Activated naive CD8-positive, alpha-beta T cell treated with anti-CD3 and anti-CD28 coated beads, Interleukin-2, amount 10 ng/mL, durations not matched to agents 7 days and 5 days (primary cell): Measurements from ENCODE around the gene TRIM37. TPM values are rescaled to one million over a fixed set of nuclear protein-coding genes. Genes with fewer than 3 reads are reported as not detected.

ENCODE experiments used
- ATAC-seq: fragments of 150-1000 bp; cut with Tn5 transposase; one replicate; pipeline ENCODE4 v1.10.0; 2021; ENCODE audit warnings: low read depth, moderate library complexity
- POLR2A ChIA-PET: fragments of 350-600 bp; sonication (Branson Sonifier 250); formaldehyde crosslinking; loops from one replicate; lab custom pipeline; 2021; ENCODE audit warnings: antibody characterized with exemption; lab: Charles Lee
- DNase-seq: peaks from one replicate; pipeline ENCODE4 v3.0.0; 2021
- H3K27ac Mint-ChIP-seq: one replicate; pipeline ENCODE4 v1.8.0; 2022; ENCODE audit warnings: mild to moderate bottlenecking, mixed read lengths
- H3K27me3 Mint-ChIP-seq: one replicate; pipeline ENCODE4 v1.8.0; 2022; ENCODE audit warnings: mild to moderate bottlenecking, moderate library complexity, mixed read lengths
- H3K36me3 Mint-ChIP-seq: one replicate; pipeline ENCODE4 v1.8.0; 2021; ENCODE audit warnings: mild to moderate bottlenecking, mixed read lengths
- H3K4me1 Mint-ChIP-seq: one replicate; pipeline ENCODE4 v1.8.0; 2021; ENCODE audit warnings: mixed read lengths
- H3K4me3 Mint-ChIP-seq: one replicate; pipeline ENCODE4 v1.8.0; 2022; ENCODE audit warnings: mild to moderate bottlenecking, moderate library complexity, mixed read lengths
- H3K9me3 Mint-ChIP-seq: one replicate; pipeline ENCODE4 v1.8.0; 2021; ENCODE audit warnings: mixed read lengths
- total RNA-seq, 2 experiments: library from RNA; stranded (reverse); gene quantifications; one replicate each; pipeline ENCODE4 v1.2.3, GENCODE V29; 2021

The TRIM37 gene
- total RNA-seq, 2 experiments from 2014 or later = 25.1 to 25.5 TPM

DNA sequence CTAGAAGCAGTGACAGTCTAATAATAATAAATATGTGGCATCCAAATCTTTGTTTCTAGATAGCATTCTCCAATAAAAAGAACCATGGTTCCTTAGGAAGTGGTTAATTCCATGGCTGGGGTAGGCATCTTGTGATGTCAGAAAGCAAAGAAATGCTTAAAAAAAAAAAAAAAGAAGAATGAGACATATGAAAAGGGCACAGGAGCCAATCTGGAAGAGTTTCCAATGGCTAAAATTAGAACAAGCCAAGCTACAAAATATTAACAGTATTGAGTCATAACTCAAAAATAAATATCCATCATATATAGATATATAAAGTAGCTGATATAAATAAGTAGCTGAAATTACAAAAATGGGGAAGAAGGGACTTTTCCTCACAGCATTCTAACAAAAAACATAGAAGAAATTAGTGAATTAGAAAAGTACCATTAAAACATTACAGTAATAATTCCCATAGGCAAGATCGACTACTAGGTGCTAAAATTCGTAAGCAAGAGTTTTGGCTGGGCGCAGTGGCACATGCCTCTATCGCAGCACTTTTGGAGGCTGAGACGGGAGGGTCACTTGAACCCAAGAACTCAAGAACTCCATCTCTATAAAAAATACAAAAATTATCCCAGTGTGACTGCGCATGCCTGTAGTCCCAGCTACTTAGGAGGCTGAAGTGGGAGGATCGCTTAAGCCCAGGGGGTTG is 111.3 kb downstream of the TRIM37 start:
- ATAC-seq (no peak), DNase-seq (no peak)
- peaks cover 18% of the 10 kb centered on the region for H3K36me3 Mint-ChIP-seq
- no peaks in the 10 kb centered on the region for H3K27me3 Mint-ChIP-seq
- no peak overlapping the region for H3K4me3 Mint-ChIP-seq
- H3K27ac Mint-ChIP-seq = no peak overlapping the region
- no peaks in the 10 kb centered on the region for H3K9me3 Mint-ChIP-seq
- POLR2A ChIA-PET = no interaction called here
- peaks cover 2% of the 10 kb centered on the region for H3K4me1 Mint-ChIP-seq

DNA sequence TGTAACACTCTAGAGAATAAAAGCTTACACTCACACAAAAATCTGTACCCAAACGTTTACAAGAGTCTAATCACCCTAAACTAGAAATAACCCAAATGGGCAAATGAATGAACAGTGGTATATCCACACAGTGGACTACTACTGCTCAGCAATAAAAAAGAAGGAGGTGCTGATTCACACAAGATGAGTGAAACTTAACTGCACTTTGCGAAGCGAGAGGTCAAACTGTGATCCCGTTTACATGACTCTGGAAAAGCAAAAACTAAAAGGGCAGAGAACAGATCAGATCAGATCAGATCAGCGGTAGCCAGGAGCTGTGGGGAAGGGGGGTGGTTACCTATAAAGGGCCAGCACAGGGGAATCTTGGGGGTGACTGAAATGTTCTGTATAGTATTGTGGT is 113.4 kb downstream of the TRIM37 start:
- POLR2A ChIA-PET = no interaction called here
- no peak overlapping the region for H3K4me3 Mint-ChIP-seq
- ATAC-seq = no peak
- no peaks in the 10 kb centered on the region for H3K9me3 Mint-ChIP-seq
- no peaks in the 10 kb centered on the region for H3K27me3 Mint-ChIP-seq
- H3K27ac Mint-ChIP-seq = no peak overlapping the region
- H3K36me3 Mint-ChIP-seq = peaks cover 16% of the 10 kb centered on the region
- no peak for DNase-seq
- H3K4me1 Mint-ChIP-seq = peaks cover 2% of the 10 kb centered on the region

- Mint-ChIP-seq H3K4me3 (no peak overlapping the region), H3K36me3 (peaks cover 12% of the 10 kb centered on the region), H3K27me3 (no peaks in the 10 kb centered on the region), H3K9me3 (no peaks in the 10 kb centered on the region), H3K4me1 (peaks cover 2% of the 10 kb centered on the region), H3K27ac (no peak overlapping the region)
- DNase-seq (no peak), ATAC-seq (no peak)
- POLR2A ChIA-PET = no interaction called here
Measured at GRCh38 chr17:58991718-58992331, 114.9 kb downstream of the TRIM37 start.

GRCh38 chr17:58989629-58990028 is 117.1 kb downstream of the TRIM37 start:
- Mint-ChIP-seq H3K4me1 (no peaks in the 10 kb centered on the region), H3K27me3 (no peaks in the 10 kb centered on the region), H3K9me3 (no peaks in the 10 kb centered on the region), H3K4me3 (no peak overlapping the region), H3K36me3 (peaks cover 7% of the 10 kb centered on the region), H3K27ac (no peak overlapping the region)
- DNase-seq (no peak), ATAC-seq (no peak)
- POLR2A ChIA-PET = no interaction called here

GRCh38 chr17:58985971-58986370 is 120.7 kb downstream of the TRIM37 start:
- Mint-ChIP-seq H3K4me1 (no peaks in the 10 kb centered on the region), H3K9me3 (no peaks in the 10 kb centered on the region), H3K36me3 (peaks cover 1% of the 10 kb centered on the region), H3K27ac (no peak overlapping the region), H3K27me3 (no peaks in the 10 kb centered on the region), H3K4me3 (no peak overlapping the region)
- DNase-seq = no peak
- POLR2A ChIA-PET = no interaction called here
- no peak for ATAC-seq

GRCh38 chr17:58985367-58985766 is 121.3 kb downstream of the TRIM37 start:
- no peaks in the 10 kb centered on the region for H3K4me1 Mint-ChIP-seq
- peaks cover 1% of the 10 kb centered on the region for H3K36me3 Mint-ChIP-seq
- POLR2A ChIA-PET = no interaction called here
- no peak for ATAC-seq
- no peaks in the 10 kb centered on the region for H3K27me3 Mint-ChIP-seq
- H3K9me3 Mint-ChIP-seq = no peaks in the 10 kb centered on the region
- no peak for DNase-seq
- no peak overlapping the region for H3K4me3 Mint-ChIP-seq
- no peak overlapping the region for H3K27ac Mint-ChIP-seq

DNA sequence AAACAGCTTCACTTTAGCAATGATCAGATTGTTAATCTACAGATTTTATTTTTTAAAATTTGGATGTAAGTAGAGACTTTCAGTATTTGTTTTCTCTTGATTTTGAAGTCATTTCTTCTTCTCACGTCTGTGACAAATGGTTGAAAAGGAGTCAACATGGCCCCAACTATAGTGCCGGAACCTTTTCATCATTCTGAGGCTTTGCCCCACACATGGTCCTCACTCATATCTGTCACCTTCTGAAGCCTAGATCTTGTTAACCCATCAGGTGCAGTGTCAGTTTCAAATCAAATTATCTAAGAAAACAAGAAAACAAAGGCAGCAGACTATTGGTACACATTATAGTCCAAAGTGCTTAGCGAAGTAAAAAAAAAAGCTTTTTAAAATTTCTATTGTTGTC is 124.1 kb downstream of the TRIM37 start:
- no peak overlapping the region for H3K4me3 Mint-ChIP-seq
- no peak for DNase-seq
- H3K36me3 Mint-ChIP-seq = peaks cover 1% of the 10 kb centered on the region
- POLR2A ChIA-PET = no interaction called here
- ATAC-seq = no peak
- no peak overlapping the region for H3K27ac Mint-ChIP-seq
- H3K4me1 Mint-ChIP-seq = no peaks in the 10 kb centered on the region
- H3K27me3 Mint-ChIP-seq = no peaks in the 10 kb centered on the region
- no peaks in the 10 kb centered on the region for H3K9me3 Mint-ChIP-seq

- Mint-ChIP-seq H3K27me3 (no peaks in the 10 kb centered on the region), H3K4me3 (no peak overlapping the region), H3K9me3 (no peaks in the 10 kb centered on the region), H3K4me1 (peaks cover 1% of the 10 kb centered on the region), H3K36me3 (peaks cover 1% of the 10 kb centered on the region), H3K27ac (no peak overlapping the region)
- POLR2A ChIA-PET = no interaction called here
- DNase-seq (no peak), ATAC-seq (no peak)
Measured at GRCh38 chr17:58980706-58981481, 125.8 kb downstream of the TRIM37 start.

- Mint-ChIP-seq H3K27me3 (no peaks in the 10 kb centered on the region), H3K4me3 (no peak overlapping the region), H3K9me3 (no peaks in the 10 kb centered on the region), H3K4me1 (peaks cover 3% of the 10 kb centered on the region), H3K27ac (no peak overlapping the region), H3K36me3 (peaks cover 1% of the 10 kb centered on the region)
- no peak for ATAC-seq
- POLR2A ChIA-PET = no interaction called here
- no peak for DNase-seq
Measured at GRCh38 chr17:58976541-58976940, 130.1 kb downstream of the TRIM37 start.

DNA sequence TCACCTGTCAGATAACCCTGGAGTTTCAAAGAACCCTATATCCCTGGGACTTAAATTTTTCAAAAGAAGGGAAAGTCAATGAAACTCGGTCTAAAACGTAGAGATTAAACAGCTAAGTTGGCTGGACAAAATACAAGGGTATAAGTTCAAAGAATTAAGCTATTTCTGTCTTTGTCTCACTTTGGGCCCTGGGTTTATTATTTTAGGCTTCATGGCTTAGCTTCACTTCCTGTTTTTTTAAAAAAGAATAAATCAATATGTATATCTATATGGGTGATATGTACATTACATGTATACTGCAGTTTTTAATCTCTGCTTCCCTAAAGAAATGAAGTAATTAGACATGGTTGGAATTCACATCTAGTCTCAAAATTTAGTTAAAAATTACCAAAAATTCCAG is 132.3 kb downstream of the TRIM37 start:
- DNase-seq = no peak
- Mint-ChIP-seq H3K27ac (no peak overlapping the region), H3K4me3 (no peak overlapping the region), H3K27me3 (no peaks in the 10 kb centered on the region), H3K4me1 (peaks cover 3% of the 10 kb centered on the region), H3K36me3 (no peaks in the 10 kb centered on the region), H3K9me3 (no peaks in the 10 kb centered on the region)
- POLR2A ChIA-PET = no interaction called here
- ATAC-seq = no peak

GRCh38 chr17:58970609-58971450 is 135.8 kb downstream of the TRIM37 start:
- Mint-ChIP-seq H3K4me3 (no peak overlapping the region), H3K27ac (no peak overlapping the region), H3K9me3 (no peaks in the 10 kb centered on the region), H3K4me1 (peaks cover 8% of the 10 kb centered on the region), H3K36me3 (no peaks in the 10 kb centered on the region), H3K27me3 (peaks cover 13% of the 10 kb centered on the region)
- DNase-seq (no peak), ATAC-seq (no peak)
- POLR2A ChIA-PET = no interaction called here

DNA sequence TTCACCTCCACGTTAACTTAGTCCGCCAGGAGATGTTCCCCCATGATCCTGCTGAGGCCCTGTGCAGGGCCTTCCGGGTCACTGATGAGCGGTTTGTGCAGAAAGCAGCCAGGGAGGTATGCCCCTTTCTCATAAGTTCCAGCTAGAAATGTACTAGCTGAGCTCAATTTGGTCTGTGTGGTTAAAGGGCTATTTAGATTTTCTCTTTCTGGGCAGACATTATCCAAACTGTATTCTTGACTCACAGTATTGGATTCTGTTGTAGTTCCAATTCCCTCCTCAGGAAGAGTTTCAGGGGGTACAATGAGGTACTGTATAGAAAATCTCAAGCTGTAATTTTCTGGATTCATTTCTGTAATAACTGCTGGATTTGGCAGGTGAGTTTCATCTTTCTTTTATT is 137.1 kb downstream of the TRIM37 start:
- Mint-ChIP-seq H3K36me3 (no peaks in the 10 kb centered on the region), H3K4me3 (no peak overlapping the region), H3K4me1 (peaks cover 7% of the 10 kb centered on the region), H3K27me3 (peaks cover 16% of the 10 kb centered on the region), H3K27ac (no peak overlapping the region), H3K9me3 (no peaks in the 10 kb centered on the region)
- POLR2A ChIA-PET = interaction anchor here (1.1 kb wide), 1 partner anchor 338 kb away, joined by 3 read pairs; no protein-coding TSS in a partner anchor
- no peak for ATAC-seq
- no peak for DNase-seq

DNA sequence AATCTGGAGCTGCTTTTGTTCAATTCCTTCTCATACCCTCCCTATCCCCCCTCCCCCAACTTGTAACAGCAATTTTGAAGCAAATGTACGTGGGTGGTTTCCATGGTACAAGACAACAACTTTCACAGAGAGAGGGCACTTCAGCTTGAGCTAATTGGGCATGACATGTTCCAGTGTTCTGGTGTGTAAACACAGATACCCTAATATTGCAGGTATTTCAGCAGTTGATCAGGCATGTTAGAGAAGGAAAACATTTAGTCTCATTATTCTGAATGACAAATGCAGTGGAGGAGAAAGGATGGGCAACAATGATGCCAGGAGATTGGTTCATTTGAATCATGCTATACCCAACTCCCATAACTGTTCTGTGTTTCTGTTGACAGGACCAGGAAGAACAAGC is 137.5 kb downstream of the TRIM37 start:
- H3K27me3 Mint-ChIP-seq = peaks cover 16% of the 10 kb centered on the region
- H3K9me3 Mint-ChIP-seq = no peaks in the 10 kb centered on the region
- POLR2A ChIA-PET = interaction anchor here (1.1 kb wide), 1 partner anchor 337 kb away, joined by 3 read pairs; no protein-coding TSS in a partner anchor
- no peaks in the 10 kb centered on the region for H3K36me3 Mint-ChIP-seq
- DNase-seq = no peak
- H3K4me1 Mint-ChIP-seq = peaks cover 7% of the 10 kb centered on the region
- H3K27ac Mint-ChIP-seq = no peak overlapping the region
- H3K4me3 Mint-ChIP-seq = no peak overlapping the region
- ATAC-seq = no peak
